Measurements from ENCODE around the gene DOCK9.

- no peak for TF ChIP-seq CTCF (IDR thresholded peaks at IDR 0.05 in 4 of 5, conservative IDR thresholded peaks at IDR 0.05 in 1 of 5)
- TF ChIP-seq POLR2A (IDR thresholded peaks at IDR 0.05) = no peak
These were observed 205.8 kb downstream of the DOCK9 start for GRCh38 chr13:98771838-98772611.

Measured in gastrocnemius medialis (tissue), 4 donors.